IMR-90 (cell line): ENCODE results near the gene MYL12B. TPM values are rescaled to one million over a fixed set of nuclear protein-coding genes. Genes with fewer than 3 reads are reported as not detected.

ENCODE experiments used
- ATAC-seq: fragments of 200-7000 bp; cut with Tn5 transposase; 2 replicates; pipeline ENCODE4 v1.9.1; 2020; ENCODE audit warnings: low read depth, mild to moderate bottlenecking, moderate library complexity
- BruUV-seq: library from RNA; stranded (reverse); fragments of 400-500 nt; replicated peaks from 2 replicates; lab custom pipeline; 2021; lab: Mats Ljungman, UMichigan
- CTCF ChIA-PET: fragments of 300-600 bp; formaldehyde crosslinking; extraction: SDS; loops from one replicate; lab custom pipeline; 2021; ENCODE audit warnings: antibody characterized with exemption; lab: Yijun Ruan, JAX
- POLR2A ChIA-PET: fragments of 300-600 bp; sonication (Branson Sonifier 250); formaldehyde crosslinking; loops from one replicate; lab custom pipeline; 2022; ENCODE audit warnings: antibody characterized with exemption; ENCODE audit not compliant: unreplicated experiment; lab: Charles Lee
- DNase-seq: peaks from one replicate; pipeline ENCODE4 v3.0.0; 2013
- H2AFZ ChIP-seq: replicated peaks from 2 replicates; pipeline ENCODE3; 2013; ENCODE audit warnings: low read length, mild to moderate bottlenecking; ENCODE audit not compliant: poor library complexity
- H2AK5ac ChIP-seq: 2 replicates; pipeline ENCODE4 v1.6.1; 2013; ENCODE audit warnings: low read depth, low read length, inconsistent platforms
- H2AK9ac ChIP-seq: replicated peaks from 2 replicates; pipeline ENCODE3; 2013; ENCODE audit warnings: mild to moderate bottlenecking, low read depth, low read length, moderate library complexity; ENCODE audit not compliant: poor library complexity
- H2BK120ac ChIP-seq: 2 replicates; pipeline ENCODE4 v1.6.1; 2013; ENCODE audit warnings: low read depth, low read length, inconsistent platforms
- H2BK15ac ChIP-seq: 3 replicates; pipeline ENCODE4 v1.6.1; 2013; ENCODE audit warnings: low read depth, low read length, inconsistent platforms
- H2BK20ac ChIP-seq: 2 replicates; pipeline ENCODE4 v1.6.1; 2013; ENCODE audit warnings: low read depth, mild to moderate bottlenecking, inconsistent platforms, low read length, moderate library complexity
- H2BK5ac ChIP-seq: 2 replicates; pipeline ENCODE4 v1.6.1; 2013; ENCODE audit warnings: mild to moderate bottlenecking, low read depth, low read length, inconsistent platforms; ENCODE audit not compliant: poor library complexity, severe bottlenecking
- H3K14ac ChIP-seq: replicated peaks from 2 replicates; pipeline ENCODE4 v1.6.1; 2013; ENCODE audit warnings: low read depth, low read length, inconsistent platforms
- H3K18ac ChIP-seq: 2 replicates; pipeline ENCODE4 v1.6.1; 2013; ENCODE audit warnings: low read depth, low read length, control low read depth
- H3K23ac ChIP-seq: 2 replicates; pipeline ENCODE4 v1.6.1; 2013; ENCODE audit warnings: low read depth, low read length, inconsistent platforms
- H3K27ac ChIP-seq: 2 replicates; pipeline ENCODE4 v1.5.1; 2013; ENCODE audit warnings: mild to moderate bottlenecking, control low read depth, low read length; ENCODE audit not compliant: insufficient read depth
- H3K27me3 ChIP-seq: 2 replicates; pipeline ENCODE4 v1.6.1; 2013; ENCODE audit warnings: low read length; ENCODE audit not compliant: control insufficient read depth, insufficient read depth
- H3K36me3 ChIP-seq: 2 replicates; pipeline ENCODE4 v1.6.1; 2013; ENCODE audit warnings: low read length, mixed read lengths; ENCODE audit not compliant: control insufficient read depth, insufficient read depth
- H3K4ac ChIP-seq: 2 replicates; pipeline ENCODE4 v1.6.1; 2013; ENCODE audit warnings: low read depth, low read length, inconsistent platforms
- H3K4me1 ChIP-seq: 2 replicates; pipeline ENCODE4 v1.6.1; 2013; ENCODE audit warnings: low read length, mixed read lengths; ENCODE audit not compliant: control insufficient read depth, insufficient read depth
- H3K4me2 ChIP-seq: 2 replicates; pipeline ENCODE4 v1.6.1; 2013; ENCODE audit warnings: low read depth, mild to moderate bottlenecking, control low read depth, low read length, moderate library complexity
- H3K4me3 ChIP-seq: 2 replicates; pipeline ENCODE4 v1.5.1; 2013; ENCODE audit warnings: low read depth, mild to moderate bottlenecking, control low read depth, low read length, moderate library complexity; ENCODE audit not compliant: insufficient read depth
- H3K56ac ChIP-seq: 2 replicates; pipeline ENCODE4 v1.6.1; 2013; ENCODE audit warnings: low read length, inconsistent platforms; ENCODE audit not compliant: insufficient read depth; ENCODE audit errors: extremely low read depth
- H3K79me1 ChIP-seq, 2 experiments: 2 replicates each; pipeline ENCODE4 v1.6.1; 2013; ENCODE audit warnings: low read length in 2 of 2, inconsistent platforms in 1 of 2, low read depth in 1 of 2
- H3K9ac ChIP-seq: 2 replicates; pipeline ENCODE4 v1.6.1; 2013; ENCODE audit warnings: low read depth, low read length, control low read depth
- H3K9me1 ChIP-seq: 2 replicates; pipeline ENCODE4 v1.6.1; 2013; ENCODE audit warnings: low read length, inconsistent platforms; ENCODE audit not compliant: insufficient read depth
- H3K9me3 ChIP-seq: 2 replicates; pipeline ENCODE4 v1.6.1; 2013; ENCODE audit warnings: low read length; ENCODE audit not compliant: control insufficient read depth, insufficient read depth
- H4K20me1 ChIP-seq: 2 replicates; pipeline ENCODE4 v1.6.1; 2013; ENCODE audit warnings: low read length, inconsistent platforms; ENCODE audit not compliant: insufficient read depth
- H4K5ac ChIP-seq: 2 replicates; pipeline ENCODE4 v1.6.1; 2013; ENCODE audit warnings: mild to moderate bottlenecking, low read depth, low read length, control low read depth
- H4K8ac ChIP-seq, 2 experiments: 2 replicates each; pipeline ENCODE4 v1.6.1; 2013; ENCODE audit warnings: low read depth in 2 of 2, low read length in 2 of 2, control low read depth in 1 of 2, inconsistent platforms in 1 of 2
- H4K91ac ChIP-seq: 2 replicates; pipeline ENCODE4 v1.6.1; 2013; ENCODE audit warnings: low read depth, low read length, inconsistent platforms; ENCODE audit not compliant: insufficient read depth
- BHLHE40 ChIP-seq: fragments of 150-350 bp; IDR thresholded peaks from 2 replicates; pipeline ENCODE4 v1.6.1; 2016; ENCODE audit warnings: mild to moderate bottlenecking, low read depth, low read length
- CEBPB ChIP-seq: IDR thresholded peaks from 2 replicates; pipeline ENCODE4 v1.6.1; 2012; ENCODE audit warnings: low read depth, low read length, improper control_type of control experiment
- FOS ChIP-seq: fragments of 150-350 bp; IDR thresholded peaks from 2 replicates; pipeline ENCODE4 v1.6.1; 2016; ENCODE audit warnings: low read depth, low read length
- MAZ ChIP-seq: IDR thresholded peaks from 2 replicates; pipeline ENCODE4 v1.6.1; 2012; ENCODE audit warnings: low read depth, mild to moderate bottlenecking, low read length, improper control_type of control experiment, moderate library complexity, borderline replicate concordance
- MXI1 ChIP-seq: IDR thresholded peaks from 2 replicates; pipeline ENCODE4 v1.6.1; 2012; ENCODE audit warnings: low read depth, mild to moderate bottlenecking, low read length, moderate library complexity, borderline replicate concordance
- NFE2L2 ChIP-seq: fragments of 150-350 bp; IDR thresholded peaks from 2 replicates; pipeline ENCODE4 v1.6.1; 2016; ENCODE audit warnings: low read depth, mild to moderate bottlenecking, low read length
- POLR2A ChIP-seq: IDR thresholded peaks from 2 replicates; pipeline ENCODE4 v1.6.1; 2012; ENCODE audit warnings: mild to moderate bottlenecking, low read depth, low read length
- RAD21 ChIP-seq: IDR thresholded peaks from 2 replicates; pipeline ENCODE4 v1.6.1; 2012; ENCODE audit warnings: low read length, improper control_type of control experiment
- RCOR1 ChIP-seq: IDR thresholded peaks from 2 replicates; pipeline ENCODE4 v1.6.1; 2012; ENCODE audit warnings: mild to moderate bottlenecking, low read length, improper control_type of control experiment; ENCODE audit not compliant: insufficient replicate concordance
- SMC3 ChIP-seq: fragments of 150-350 bp; IDR thresholded peaks from 2 replicates; pipeline ENCODE4 v1.6.1; 2016; ENCODE audit warnings: low read depth, mild to moderate bottlenecking, antibody characterized with exemption, low read length, moderate library complexity
- WGBS, 2 experiments: methylation state at CpG; one replicate each; pipeline versions ENCODE4 v1.1.5 to v1.1.7; 2013; ENCODE audit warnings: missing lambda C conversion rate in 2 of 2; ENCODE audit not compliant: insufficient read length in 1 of 2; ENCODE audit errors: extremely low coverage in 2 of 2; 5-methylcytosine and 5-hydroxymethylcytosine counted together
- dilution Hi-C: fragments of 300-500 bp; cut with HindIII; formaldehyde crosslinking; loops from one replicate; pipeline ENCODE4 v1.14.3; 2018; ENCODE audit warnings: low sequenced_read_pairs; ENCODE audit not compliant: unreplicated experiment
- in situ Hi-C: fragments of 300-500 bp; cut with MboI; formaldehyde crosslinking; loops from 3 replicates; pipeline ENCODE4 v1.14.3; 2019; ENCODE audit warnings: low sequenced_read_pairs, inconsistent platforms, mixed read lengths
- intact Hi-C: fragments of 100-400 bp; cut with micrococcal nuclease; formaldehyde crosslinking; loops from 2 replicates; pipeline ENCODE4 v1.10.0; 2022
- polyA plus RNA-seq, 3 experiments: library from polyadenylated mRNA; depleted of rRNA; stranded (reverse); fragments of >200 nt; gene quantifications; 2 replicates each; pipeline ENCODE4 v1.2.3, GENCODE V29; 2012; ENCODE audit warnings: low replicate concordance in 1 of 3
- total RNA-seq: library from RNA; depleted of rRNA; stranded (reverse); fragments of >200 nt; gene quantifications from 2 replicates; pipeline ENCODE4 v1.2.3, GENCODE V29; 2012
- TF ChIP-seq, protein P1 (sequence below): conservative IDR thresholded peaks from 2 replicates; pipeline ENCODE4 v1.5.1; 2012; ENCODE audit warnings: mild to moderate bottlenecking, low read depth, low read length, improper control_type of control experiment
- TF ChIP-seq, protein P2 (sequence below): fragments of 150-350 bp; IDR thresholded peaks from 2 replicates; pipeline ENCODE4 v1.6.1; 2016; ENCODE audit warnings: low read depth, mild to moderate bottlenecking, low read length, moderate library complexity, borderline replicate concordance
- TF ChIP-seq, protein P3 (sequence below): fragments of 150-350 bp; IDR thresholded peaks from 2 replicates; pipeline ENCODE4 v1.6.1; 2017; ENCODE audit warnings: mild to moderate bottlenecking, antibody characterized with exemption, low read length, low read depth

Gene MYL12B
- total and polyA plus RNA-seq, 2 of the 4 experiments (the other 2 are of a cell fraction) = 692 to 816 TPM

DNA sequence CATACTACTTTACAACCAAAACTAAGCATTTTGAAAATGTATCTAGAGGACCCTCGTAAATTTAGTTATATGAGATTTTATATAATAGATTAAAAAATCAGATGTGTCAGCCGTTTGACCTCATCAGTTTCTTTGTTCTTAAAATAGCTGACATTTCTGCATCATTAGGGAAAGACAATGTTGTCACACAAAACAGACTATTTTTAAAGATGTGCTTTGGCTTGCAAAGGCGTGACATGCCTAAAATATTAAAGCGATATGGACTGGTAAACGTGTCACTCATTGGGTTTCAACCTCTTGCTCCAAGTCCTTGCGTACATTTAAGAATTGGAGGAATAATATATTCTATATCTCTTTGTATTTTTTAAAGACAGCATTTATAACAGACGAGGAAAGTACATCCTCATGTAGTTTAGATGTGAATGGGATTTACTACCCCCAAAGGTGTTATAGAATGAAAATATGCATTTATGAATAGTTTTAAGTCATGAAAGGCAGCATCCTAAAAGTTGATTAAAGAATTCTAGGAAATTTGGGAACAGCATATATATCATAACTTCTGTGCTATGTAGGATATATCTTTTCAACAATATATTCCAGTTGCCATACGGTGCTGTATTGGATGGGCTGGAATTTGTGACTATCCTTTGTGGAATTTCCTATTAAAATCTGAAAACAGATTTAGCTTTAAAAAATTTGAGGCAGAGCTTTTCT is 10.5 kb upstream of the MYL12B start:
- Histone ChIP-seq H4K20me1 (peaks cover 34% of the 10 kb centered on the region), H3K9me1 (no peaks in the 10 kb centered on the region), H3K4me2 (peak overlapping the region; percentile 66), H2BK5ac (peak overlapping the region; percentile 98), H3K27me3 (no peaks in the 10 kb centered on the region), H2BK120ac (peak overlapping the region; percentile 72), H3K9me3 (peaks cover 4% of the 10 kb centered on the region; the same call in 1 of the 2 replicates), H3K4ac (peak overlapping the region; percentile 29; the same call in 1 of the 2 replicates), H2AK5ac (peak overlapping the region; percentile 26), H4K5ac (peak overlapping the region; percentile 53; the same call in 1 of the 2 replicates), H4K8ac (peak overlapping the region in 1 of 2 experiments; percentile 59; a peak in 2 of 4 replicates), H4K91ac (0 out of 2 replicates have a peak overlapping the region, but pooled peaks have one; percentile 12), H3K79me1 (peaks cover 21 to 43% of the 10 kb centered on the region in 2 experiments), H3K18ac (peak overlapping the region; percentile 95; the same call in 1 of the 2 replicates), H3K4me1 (peaks cover 15% of the 10 kb centered on the region), H2AK9ac (no peak overlapping the region), H3K27ac (peak overlapping the region; percentile 18; the same call in 1 of the 2 replicates), H3K4me3 (no peak overlapping the region), H2AFZ (no peak overlapping the region), H2BK15ac (no peak overlapping the region; the same call in 2 of the 3 replicates), H3K14ac (peak overlapping the region; percentile 73), H3K23ac (peak overlapping the region; percentile 32; the same call in 1 of the 2 replicates), H3K9ac (no peak overlapping the region), H3K56ac (0 out of 2 replicates have a peak overlapping the region, but pooled peaks have one; percentile 2), H2BK20ac (peak overlapping the region; percentile 42; the same call in 1 of the 2 replicates), H3K36me3 (peaks cover 23% of the 10 kb centered on the region)
- intact Hi-C loops = no loop called here
- ChIA-PET POLR2A (interaction anchor here (0.6 to 1.3 kb wide), 4 partner anchors 9 to 197 kb away, joined by 3 to 12 read pairs (median 3); no protein-coding TSS in a partner anchor), CTCF (no interaction called here)
- 100% methylated on average over 1 of the region's 8 CpGs; no CpG with 5 or more reads in 1 of the 2 experiments for WGBS, 2 experiments
- no TSS peak for BruUV-seq
- DNase-seq (no peak), ATAC-seq (no peak)
- dilution Hi-C loops = no loop called here
- in situ Hi-C loops = no loop called here
- TF ChIP-seq NFE2L2 = no peak
- TF ChIP-seq, protein P1, sequence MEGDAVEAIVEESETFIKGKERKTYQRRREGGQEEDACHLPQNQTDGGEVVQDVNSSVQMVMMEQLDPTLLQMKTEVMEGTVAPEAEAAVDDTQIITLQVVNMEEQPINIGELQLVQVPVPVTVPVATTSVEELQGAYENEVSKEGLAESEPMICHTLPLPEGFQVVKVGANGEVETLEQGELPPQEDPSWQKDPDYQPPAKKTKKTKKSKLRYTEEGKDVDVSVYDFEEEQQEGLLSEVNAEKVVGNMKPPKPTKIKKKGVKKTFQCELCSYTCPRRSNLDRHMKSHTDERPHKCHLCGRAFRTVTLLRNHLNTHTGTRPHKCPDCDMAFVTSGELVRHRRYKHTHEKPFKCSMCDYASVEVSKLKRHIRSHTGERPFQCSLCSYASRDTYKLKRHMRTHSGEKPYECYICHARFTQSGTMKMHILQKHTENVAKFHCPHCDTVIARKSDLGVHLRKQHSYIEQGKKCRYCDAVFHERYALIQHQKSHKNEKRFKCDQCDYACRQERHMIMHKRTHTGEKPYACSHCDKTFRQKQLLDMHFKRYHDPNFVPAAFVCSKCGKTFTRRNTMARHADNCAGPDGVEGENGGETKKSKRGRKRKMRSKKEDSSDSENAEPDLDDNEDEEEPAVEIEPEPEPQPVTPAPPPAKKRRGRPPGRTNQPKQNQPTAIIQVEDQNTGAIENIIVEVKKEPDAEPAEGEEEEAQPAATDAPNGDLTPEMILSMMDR = no peak
- TF ChIP-seq, protein P2, sequence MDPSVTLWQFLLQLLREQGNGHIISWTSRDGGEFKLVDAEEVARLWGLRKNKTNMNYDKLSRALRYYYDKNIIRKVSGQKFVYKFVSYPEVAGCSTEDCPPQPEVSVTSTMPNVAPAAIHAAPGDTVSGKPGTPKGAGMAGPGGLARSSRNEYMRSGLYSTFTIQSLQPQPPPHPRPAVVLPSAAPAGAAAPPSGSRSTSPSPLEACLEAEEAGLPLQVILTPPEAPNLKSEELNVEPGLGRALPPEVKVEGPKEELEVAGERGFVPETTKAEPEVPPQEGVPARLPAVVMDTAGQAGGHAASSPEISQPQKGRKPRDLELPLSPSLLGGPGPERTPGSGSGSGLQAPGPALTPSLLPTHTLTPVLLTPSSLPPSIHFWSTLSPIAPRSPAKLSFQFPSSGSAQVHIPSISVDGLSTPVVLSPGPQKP = no peak
- no peak for TF ChIP-seq CEBPB
- TF ChIP-seq RCOR1 = no peak
- no peak for TF ChIP-seq BHLHE40
- TF ChIP-seq, protein P3, sequence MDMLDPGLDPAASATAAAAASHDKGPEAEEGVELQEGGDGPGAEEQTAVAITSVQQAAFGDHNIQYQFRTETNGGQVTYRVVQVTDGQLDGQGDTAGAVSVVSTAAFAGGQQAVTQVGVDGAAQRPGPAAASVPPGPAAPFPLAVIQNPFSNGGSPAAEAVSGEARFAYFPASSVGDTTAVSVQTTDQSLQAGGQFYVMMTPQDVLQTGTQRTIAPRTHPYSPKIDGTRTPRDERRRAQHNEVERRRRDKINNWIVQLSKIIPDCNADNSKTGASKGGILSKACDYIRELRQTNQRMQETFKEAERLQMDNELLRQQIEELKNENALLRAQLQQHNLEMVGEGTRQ = no peak
- TF ChIP-seq MAZ = no peak
- TF ChIP-seq POLR2A = no peak; the same call in 1 of the 2 replicates
- no peak for TF ChIP-seq MXI1
- no peak for TF ChIP-seq RAD21
- no peak for TF ChIP-seq FOS
- TF ChIP-seq SMC3 = no peak
